ENCODE data around the gene TNS1.
"Not testable (repeated sequence)": the region's sequence is repeated elsewhere in the genome, so short reads cannot be mapped to it uniquely, and the experiment has no call there.

The TNS1 gene

DNA sequence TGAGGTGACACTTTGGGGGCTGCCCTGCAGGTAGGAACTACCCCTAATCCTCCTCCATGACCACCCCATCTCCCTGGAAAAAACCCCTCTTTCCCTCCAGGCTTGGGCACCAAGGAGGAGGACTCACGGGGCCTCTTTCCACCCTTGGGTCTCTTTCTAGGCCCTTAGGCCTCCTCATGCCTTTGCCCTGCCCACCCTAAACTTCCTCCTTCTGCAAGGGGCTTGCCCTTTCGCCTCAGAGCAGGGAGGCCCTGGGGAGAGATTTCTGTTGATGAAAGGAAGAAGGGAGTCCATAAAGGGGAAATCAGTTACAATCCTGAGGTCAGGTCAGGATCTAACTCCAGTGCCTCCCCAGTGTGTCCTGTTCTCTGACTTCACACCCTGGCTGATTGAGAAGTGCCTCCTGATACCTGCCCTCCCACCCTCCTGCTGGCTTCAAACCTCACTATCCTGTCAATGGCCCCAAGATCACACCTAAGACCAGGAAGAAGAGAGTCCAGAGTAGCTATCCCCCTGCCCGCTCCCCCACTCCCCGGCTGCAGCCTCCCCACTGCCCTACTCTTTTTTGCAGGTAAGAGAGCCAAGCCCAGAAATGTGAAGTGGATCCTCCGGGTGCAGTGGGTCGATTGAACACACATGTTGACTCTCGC is 16.7 kb upstream of the TNS1 start:
- Histone ChIP-seq H3K9ac (ENCODE audit: low read depth, low read length) (no peak overlapping the region), H3K27me3 (ENCODE audit: control insufficient read depth, insufficient read depth, low read length) (no peaks in the 10 kb centered on the region), H3K4me1 (ENCODE audit: control insufficient read depth, insufficient read depth, low read length) (peaks cover 2% of the 10 kb centered on the region), H3K4me3 (ENCODE audit: low read depth, low read length) (no peak overlapping the region), H3K36me3 (ENCODE audit: control insufficient read depth, insufficient read depth, low read length) (no peaks in the 10 kb centered on the region), H3K9me3 (ENCODE audit: control insufficient read depth, insufficient read depth, low read length) (no peaks in the 10 kb centered on the region)

GRCh38 chr2:218018842-218019125 is 16.0 kb upstream of the TNS1 start:
- H3K4me1 ChIP-seq (ENCODE audit: control insufficient read depth, insufficient read depth, low read length); H3K9me3 ChIP-seq (ENCODE audit: control insufficient read depth, insufficient read depth, low read length); H3K9ac ChIP-seq (ENCODE audit: low read depth, low read length); H3K4me3 ChIP-seq (ENCODE audit: low read depth, low read length); H3K27me3 ChIP-seq (ENCODE audit: control insufficient read depth, insufficient read depth, low read length); H3K36me3 ChIP-seq (ENCODE audit: control insufficient read depth, insufficient read depth, low read length): not testable (repeated sequence)

- peaks cover 2% of the 10 kb centered on the region for H3K4me1 ChIP-seq (ENCODE audit: control insufficient read depth, insufficient read depth, low read length)
- H3K9me3 ChIP-seq (ENCODE audit: control insufficient read depth, insufficient read depth, low read length), result no peaks in the 10 kb centered on the region
- no peak overlapping the region for H3K4me3 ChIP-seq (ENCODE audit: low read depth, low read length)
- H3K36me3 ChIP-seq (ENCODE audit: control insufficient read depth, insufficient read depth, low read length), result no peaks in the 10 kb centered on the region
- H3K9ac ChIP-seq (ENCODE audit: low read depth, low read length), result no peak overlapping the region
- H3K27me3 ChIP-seq (ENCODE audit: control insufficient read depth, insufficient read depth, low read length), result peaks cover 6% of the 10 kb centered on the region
Observed at GRCh38 chr2:218017211-218018053, 14.6 kb upstream of the TNS1 start.

DNA sequence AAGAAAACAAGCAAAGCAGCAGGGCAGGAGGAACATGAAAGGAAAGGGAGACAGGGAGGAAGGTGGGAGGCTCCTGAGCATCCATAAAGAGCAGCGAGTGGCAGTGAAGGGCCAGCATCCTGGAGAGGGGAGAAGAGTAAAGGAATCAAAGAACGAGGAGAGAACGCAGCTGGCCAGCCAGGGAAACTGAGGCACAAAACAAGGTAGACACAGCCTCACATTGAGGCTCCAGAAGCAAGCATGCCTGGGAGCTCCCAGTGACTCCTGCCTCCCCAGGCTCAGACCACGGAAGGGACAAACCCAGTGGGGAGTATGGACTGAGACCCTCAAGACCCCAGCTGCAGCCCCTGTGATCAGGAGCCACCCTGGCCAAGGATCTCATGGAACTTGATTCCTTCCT is 14.0 kb upstream of the TNS1 start:
- H3K4me1 ChIP-seq (ENCODE audit: control insufficient read depth, insufficient read depth, low read length), result peaks cover 2% of the 10 kb centered on the region
- H3K36me3 ChIP-seq (ENCODE audit: control insufficient read depth, insufficient read depth, low read length), result no peaks in the 10 kb centered on the region
- H3K9me3 ChIP-seq (ENCODE audit: control insufficient read depth, insufficient read depth, low read length), result no peaks in the 10 kb centered on the region
- peaks cover 12% of the 10 kb centered on the region for H3K27me3 ChIP-seq (ENCODE audit: control insufficient read depth, insufficient read depth, low read length)
- no peak overlapping the region for H3K4me3 ChIP-seq (ENCODE audit: low read depth, low read length)
- H3K9ac ChIP-seq (ENCODE audit: low read depth, low read length), result no peak overlapping the region

- no peaks in the 10 kb centered on the region for H3K9me3 ChIP-seq (ENCODE audit: control insufficient read depth, insufficient read depth, low read length)
- H3K27me3 ChIP-seq (ENCODE audit: control insufficient read depth, insufficient read depth, low read length), result peaks cover 21% of the 10 kb centered on the region
- no peak overlapping the region for H3K4me3 ChIP-seq (ENCODE audit: low read depth, low read length)
- no peaks in the 10 kb centered on the region for H3K36me3 ChIP-seq (ENCODE audit: control insufficient read depth, insufficient read depth, low read length)
- H3K9ac ChIP-seq (ENCODE audit: low read depth, low read length), result no peak overlapping the region
- peaks cover 5% of the 10 kb centered on the region for H3K4me1 ChIP-seq (ENCODE audit: control insufficient read depth, insufficient read depth, low read length)
Observed at GRCh38 chr2:218015586-218016521, 13.1 kb upstream of the TNS1 start.

DNA sequence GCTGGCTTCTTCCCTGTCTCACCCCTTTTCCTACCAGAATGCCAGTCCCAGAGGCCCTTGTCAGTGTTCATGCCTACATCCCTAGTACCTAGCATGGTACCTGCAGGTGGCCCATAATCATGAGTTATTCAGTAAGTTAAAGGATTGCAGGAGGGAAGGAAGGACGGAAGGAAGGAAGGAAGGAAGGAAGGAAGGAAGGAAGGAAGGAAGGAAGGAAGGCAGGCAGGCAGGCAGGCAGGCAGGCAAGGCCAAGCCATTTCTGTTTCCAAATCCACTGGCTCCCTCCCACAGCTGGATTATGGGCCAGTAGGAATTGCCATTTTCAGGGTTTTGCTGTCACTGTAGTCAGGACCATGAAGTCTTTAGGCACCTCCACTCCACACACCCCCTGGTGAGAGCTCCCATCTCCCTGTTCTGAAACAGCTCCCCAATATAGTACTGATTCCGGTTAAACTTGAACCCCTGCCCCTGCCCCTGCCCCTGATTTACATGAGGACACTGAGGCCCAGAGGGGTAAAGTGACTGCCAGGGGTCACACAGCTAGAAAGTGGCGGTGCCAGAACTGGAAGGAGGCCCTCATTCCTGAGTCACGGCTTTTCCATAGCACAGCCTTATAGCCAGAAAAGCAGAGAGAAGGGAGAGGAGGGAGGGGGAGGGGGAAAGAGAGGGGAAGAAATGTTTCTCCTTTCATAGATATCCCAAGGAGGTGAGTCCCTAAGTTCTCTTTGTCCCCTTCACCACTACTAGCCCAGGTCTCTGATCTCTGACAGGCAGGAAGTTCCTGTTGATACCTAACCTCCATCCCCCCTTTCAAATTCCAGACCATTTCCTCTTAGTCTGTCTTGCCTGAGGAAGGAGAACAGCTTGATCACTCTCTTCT is 12.2 kb upstream of the TNS1 start:
- Histone ChIP-seq H3K27me3 (ENCODE audit: control insufficient read depth, insufficient read depth, low read length) (peaks cover 29% of the 10 kb centered on the region), H3K9ac (ENCODE audit: low read depth, low read length) (no peak overlapping the region), H3K9me3 (ENCODE audit: control insufficient read depth, insufficient read depth, low read length) (no peaks in the 10 kb centered on the region), H3K4me3 (ENCODE audit: low read depth, low read length) (no peak overlapping the region), H3K4me1 (ENCODE audit: control insufficient read depth, insufficient read depth, low read length) (peaks cover 8% of the 10 kb centered on the region), H3K36me3 (ENCODE audit: control insufficient read depth, insufficient read depth, low read length) (no peaks in the 10 kb centered on the region)

- Histone ChIP-seq H3K27me3 (ENCODE audit: control insufficient read depth, insufficient read depth, low read length) (peaks cover 46% of the 10 kb centered on the region), H3K9ac (ENCODE audit: low read depth, low read length) (no peak overlapping the region), H3K4me1 (ENCODE audit: control insufficient read depth, insufficient read depth, low read length) (peaks cover 6% of the 10 kb centered on the region), H3K36me3 (ENCODE audit: control insufficient read depth, insufficient read depth, low read length) (no peaks in the 10 kb centered on the region), H3K9me3 (ENCODE audit: control insufficient read depth, insufficient read depth, low read length) (no peaks in the 10 kb centered on the region), H3K4me3 (ENCODE audit: low read depth, low read length) (no peak overlapping the region)
Observed at GRCh38 chr2:218013289-218013688, 10.5 kb upstream of the TNS1 start.

- no peak overlapping the region for H3K9ac ChIP-seq (ENCODE audit: low read depth, low read length)
Observed at GRCh38 chr2:218012284-218012683, 9.5 kb upstream of the TNS1 start.

DNA sequence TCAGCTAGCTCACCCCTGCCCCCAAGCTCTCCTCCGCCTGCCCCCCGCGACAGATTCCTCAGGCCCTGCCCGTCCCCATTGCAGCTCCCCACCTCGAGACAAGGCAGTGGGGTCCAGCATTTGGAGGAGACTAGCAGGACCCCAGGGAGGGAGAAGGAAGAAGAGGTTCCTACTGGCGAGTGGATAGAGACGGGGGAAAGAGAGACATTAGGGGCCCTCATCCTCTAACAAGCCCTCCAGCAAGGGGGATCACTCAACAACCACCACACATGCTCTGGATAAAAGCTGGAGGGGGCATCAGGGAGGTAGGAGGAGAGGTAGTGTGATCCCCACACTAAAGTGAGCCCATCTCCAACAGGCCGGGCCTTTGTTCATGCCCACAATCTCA is 8.9 kb upstream of the TNS1 start:
- Histone ChIP-seq H3K9me3 (ENCODE audit: control insufficient read depth, insufficient read depth, low read length) (no peaks in the 10 kb centered on the region), H3K9ac (ENCODE audit: low read depth, low read length) (no peak overlapping the region), H3K4me1 (ENCODE audit: control insufficient read depth, insufficient read depth, low read length) (peaks cover 6% of the 10 kb centered on the region), H3K27me3 (ENCODE audit: control insufficient read depth, insufficient read depth, low read length) (peaks cover 56% of the 10 kb centered on the region), H3K4me3 (ENCODE audit: low read depth, low read length) (no peak overlapping the region), H3K36me3 (ENCODE audit: control insufficient read depth, insufficient read depth, low read length) (no peaks in the 10 kb centered on the region)

More at GRCh38 chr2:218012284-218012683, 9.5 kb upstream of the TNS1 start:
- Histone ChIP-seq H3K4me1 (ENCODE audit: control insufficient read depth, insufficient read depth, low read length) (peaks cover 6% of the 10 kb centered on the region), H3K4me3 (ENCODE audit: low read depth, low read length) (no peak overlapping the region), H3K36me3 (ENCODE audit: control insufficient read depth, insufficient read depth, low read length) (no peaks in the 10 kb centered on the region), H3K27me3 (ENCODE audit: control insufficient read depth, insufficient read depth, low read length) (peaks cover 53% of the 10 kb centered on the region), H3K9me3 (ENCODE audit: control insufficient read depth, insufficient read depth, low read length) (no peaks in the 10 kb centered on the region)

- Histone ChIP-seq H3K9ac (ENCODE audit: low read depth, low read length) (no peak overlapping the region), H3K27me3 (ENCODE audit: control insufficient read depth, insufficient read depth, low read length) (peaks cover 56% of the 10 kb centered on the region), H3K4me1 (ENCODE audit: control insufficient read depth, insufficient read depth, low read length) (peaks cover 6% of the 10 kb centered on the region)
Observed at GRCh38 chr2:218010984-218011652, 8.3 kb upstream of the TNS1 start.

More at GRCh38 chr2:218010984-218011652, 8.3 kb upstream of the TNS1 start:
- peak overlapping the region; percentile 65 for H3K4me3 ChIP-seq (ENCODE audit: low read depth, low read length)
- H3K9me3 ChIP-seq (ENCODE audit: control insufficient read depth, insufficient read depth, low read length), result no peaks in the 10 kb centered on the region
- no peaks in the 10 kb centered on the region for H3K36me3 ChIP-seq (ENCODE audit: control insufficient read depth, insufficient read depth, low read length)

All from iPS-15b (cell line).